Adrenal gland (tissue), 5 donors: ENCODE data around the gene RIMKLA.

ENCODE experiments used
- CTCF ChIP-seq, 6 experiments: fragments of 450-650 bp in 4 of 6; fragments of 200-600 bp in 2 of 6; sonication (generic) in 1 of 6; IDR thresholded peaks; 1 replicate in 5 of 6; 2 replicates in 1 of 6; pipeline versions ENCODE4 v1.5.1 to v1.8.0; 2016 to 2021; ENCODE audit warnings: antibody characterized with exemption in 6 of 6, mild to moderate bottlenecking in 2 of 6, moderate library complexity in 1 of 6
- POLR2A ChIP-seq, 2 donors: fragments of 450-650 bp; IDR thresholded peaks; one replicate each; pipeline ENCODE4 v1.6.1; 2017; ENCODE audit warnings: antibody characterized with exemption in 2 of 2, mild to moderate bottlenecking in 2 of 2, moderate library complexity in 1 of 2
- donor health status: DM: no; HTN: no; CAD: no.

GRCh38 chr1:42424201-42424600 lies 43.6 kb downstream of the RIMKLA start:
- TF ChIP-seq CTCF (IDR thresholded peaks at IDR 0.05) (no peak), POLR2A (IDR thresholded peaks at IDR 0.05) (no peak)
